GM12878 (cell line): ENCODE measurements around the gene GZMB. TPM values are rescaled to one million over a fixed set of nuclear protein-coding genes. Genes with fewer than 3 reads are reported as not detected.

ENCODE experiments used
- ATAC-seq: fragments of 200-7000 bp; cut with Tn5 transposase; 3 replicates; pipeline ENCODE4 v1.9.1; 2020; ENCODE audit warnings: mild to moderate bottlenecking, moderate library complexity
- BruUV-seq: library from RNA; stranded (reverse); fragments of 400-500 nt; replicated peaks from 2 replicates; lab custom pipeline; 2021; lab: Mats Ljungman, UMichigan
- CTCF ChIA-PET: fragments of 300-600 bp; sonication (Branson Sonifier 250); formaldehyde crosslinking; extraction: SDS; loops from one replicate; lab custom pipeline; 2021; ENCODE audit warnings: inconsistent platforms; lab: Yijun Ruan, JAX
- POLR2A ChIA-PET: fragments of 350-600 bp; formaldehyde crosslinking; extraction: SDS; loops from one replicate; lab custom pipeline; 2021; ENCODE audit warnings: inconsistent platforms; lab: Charles Lee
- RAD21 ChIA-PET: fragments of 300-600 bp; sonication (Branson Sonifier 250); formaldehyde crosslinking; loops from one replicate; lab custom pipeline; 2023; ENCODE audit warnings: antibody characterized with exemption; ENCODE audit not compliant: unreplicated experiment; lab: Charles Lee
- SMC1A ChIA-PET: fragments of 300-600 bp; sonication (Branson Sonifier 250); formaldehyde crosslinking; loops from one replicate; lab custom pipeline; 2023; ENCODE audit not compliant: unreplicated experiment, uncharacterized antibody; lab: Charles Lee
- DNase-seq: peaks from one replicate; pipeline ENCODE4 v3.0.0-alpha.2; 2011; ENCODE audit warnings: low read depth, low spot score
- FAIRE-seq: peaks from 3 replicates; lab custom pipeline; 2011; peaks lifted over from hg19 to GRCh38; lab: Jason Lieb, UNC
- H2AFZ ChIP-seq: 2 replicates; pipeline ENCODE4 v1.6.0; 2011; ENCODE audit warnings: low read depth, low read length, control low read depth; ENCODE audit not compliant: control insufficient read depth
- H3K27ac ChIP-seq: 2 replicates; pipeline ENCODE4 v1.5.1; 2011; ENCODE audit warnings: control low read depth; ENCODE audit not compliant: control insufficient read depth, insufficient read depth
- H3K27me3 ChIP-seq, 2 experiments: replicated peaks in 1 of 2; 2 replicates each; pipeline versions ENCODE4 v1.6.0 to v1.6.1; 2011; ENCODE audit warnings: low read length in 1 of 2; ENCODE audit not compliant: control insufficient read depth in 2 of 2, insufficient read depth in 2 of 2
- H3K36me3 ChIP-seq, 2 experiments: 2 replicates each; pipeline ENCODE4 v1.5.1; 2011; ENCODE audit warnings: low read length in 1 of 2; ENCODE audit not compliant: control insufficient read depth in 2 of 2, insufficient read depth in 2 of 2
- H3K4me1 ChIP-seq: 2 replicates; pipeline ENCODE4 v1.6.1; 2011; ENCODE audit warnings: mild to moderate bottlenecking, low read length, moderate library complexity, mixed read lengths; ENCODE audit not compliant: control insufficient read depth, insufficient read depth
- H3K4me2 ChIP-seq: 2 replicates; pipeline ENCODE4 v1.6.0; 2011; ENCODE audit warnings: control low read depth; ENCODE audit not compliant: control insufficient read depth, insufficient read depth
- H3K4me3 ChIP-seq: fragments of 200-600 bp; sonication (generic); 2 replicates; pipeline ENCODE4 v1.5.1; 2016
- H3K79me2 ChIP-seq: 2 replicates; pipeline ENCODE4 v1.6.0; 2011; ENCODE audit warnings: low read length; ENCODE audit not compliant: control insufficient read depth, insufficient read depth
- H3K9ac ChIP-seq: 2 replicates; pipeline ENCODE4 v1.8.0; 2011; ENCODE audit warnings: low read length, control low read depth, mixed read lengths; ENCODE audit not compliant: control insufficient read depth, insufficient read depth
- H3K9me3 ChIP-seq: replicated peaks from 3 replicates; pipeline ENCODE4 v1.5.1; 2011; ENCODE audit warnings: mild to moderate bottlenecking, low read length; ENCODE audit not compliant: control insufficient read depth, insufficient read depth
- H4K20me1 ChIP-seq: 2 replicates; pipeline ENCODE4 v1.6.0; 2011; ENCODE audit not compliant: control insufficient read depth, insufficient read depth
- BRCA1 ChIP-seq: IDR thresholded peaks from 2 replicates; pipeline ENCODE4 v1.6.1; 2011; ENCODE audit warnings: low read depth, low read length, improper control_type of control experiment
- CREM ChIP-seq: IDR thresholded peaks from 2 replicates; pipeline ENCODE4 v1.6.1; 2014; ENCODE audit warnings: antibody characterized with exemption, low read depth
- EED ChIP-seq: sonication (generic); IDR thresholded peaks from 2 replicates; pipeline ENCODE4 v1.6.1; 2016; ENCODE audit warnings: antibody characterized with exemption, low read depth
- IKZF1 ChIP-seq: fragments of 450-650 bp; conservative IDR thresholded peaks from 2 replicates; pipeline ENCODE4 v1.6.1; 2017; ENCODE audit warnings: antibody characterized with exemption, mild to moderate bottlenecking
- NBN ChIP-seq: fragments of 450-650 bp; IDR thresholded peaks from 2 replicates; pipeline ENCODE4 v1.6.1; 2016
- NR2C1 ChIP-seq: fragments of 450-650 bp; IDR thresholded peaks from 2 replicates; pipeline ENCODE4 v1.6.1; 2017; ENCODE audit warnings: antibody characterized with exemption, mild to moderate bottlenecking, moderate library complexity
- RAD21 ChIP-seq: IDR thresholded peaks from 2 replicates; pipeline ENCODE4 v1.6.1; 2011; ENCODE audit warnings: mild to moderate bottlenecking, low read depth, low read length, moderate library complexity; ENCODE audit not compliant: insufficient read depth
- SIN3A ChIP-seq: IDR thresholded peaks from 2 replicates; pipeline ENCODE4 v1.6.1; 2012; ENCODE audit warnings: low read depth, low read length, improper control_type of control experiment
- SIX5 ChIP-seq: IDR thresholded peaks from 2 replicates; pipeline ENCODE4 v1.6.1; 2011; ENCODE audit warnings: mild to moderate bottlenecking, low read depth, low read length, moderate library complexity; ENCODE audit not compliant: severe bottlenecking
- SMC3 ChIP-seq: IDR thresholded peaks from 2 replicates; pipeline ENCODE4 v1.6.1; 2011; ENCODE audit warnings: low read length, improper control_type of control experiment, borderline replicate concordance
- ZNF207 ChIP-seq: fragments of 450-650 bp; IDR thresholded peaks from 2 replicates; pipeline ENCODE4 v1.6.1; 2014; ENCODE audit warnings: antibody characterized with exemption, mild to moderate bottlenecking, borderline replicate concordance
- WGBS: methylation state at CpG from one replicate; pipeline ENCODE4 v1.1.6; 2016; ENCODE audit warnings: low lambda C conversion rate; ENCODE audit not compliant: insufficient replicate concordance, insufficient coverage; ENCODE audit errors: missing lambda C conversion rate; 5-methylcytosine and 5-hydroxymethylcytosine counted together
- in situ Hi-C: fragments of 300-500 bp; cut with MboI; formaldehyde crosslinking; loops from 9 replicates; pipeline ENCODE4 v1.14.3; 2018; ENCODE audit warnings: mixed read lengths
- intact Hi-C: fragments of 100-400 bp; cut with micrococcal nuclease; formaldehyde crosslinking; loops from one replicate; pipeline ENCODE4 v1.14.2; 2022; ENCODE audit not compliant: unreplicated experiment
- polyA plus RNA-seq, 11 experiments: library from polyadenylated mRNA; depleted of rRNA in 4 of 11; unstranded in 6 of 11; stranded (reverse) in 5 of 11; fragments of >200 nt; fragmentation: Nextera tagmentation in 4 of 11; fragmentation: Illumina TruSeq in 1 of 11; extraction: Ambion mirVana in 4 of 11; extraction: Trizol in 1 of 11; gene quantifications; 1 replicate in 1 of 11; 2 replicates in 10 of 11; pipeline versions ENCODE4 v1.2.1 to v1.2.3, GENCODE V29; 2011 to 2016; ENCODE audit warnings: inconsistent platforms in 2 of 11, missing spikeins in 2 of 11, low read depth in 1 of 11
- total RNA-seq, 4 experiments: library from RNA; depleted of rRNA in 3 of 4; stranded (reverse); fragments of >200 nt in 3 of 4; fragmentation: Illumina TruSeq in 1 of 4; extraction: Trizol in 1 of 4; gene quantifications; 2 replicates each; pipeline versions ENCODE4 v1.2.1 to v1.2.3, GENCODE V29; 2013 to 2021
- TF ChIP-seq, protein P1 (sequence below): fragments of 450-650 bp; IDR thresholded peaks from 2 replicates; pipeline ENCODE4 v1.6.1; 2017; ENCODE audit warnings: mild to moderate bottlenecking
- TF ChIP-seq, protein P2 (sequence below): fragments of 450-650 bp; conservative IDR thresholded peaks from 2 replicates; pipeline ENCODE4 v1.6.1; 2017; ENCODE audit warnings: mild to moderate bottlenecking, moderate library complexity
- TF ChIP-seq, protein P3 (sequence below): fragments of 450-650 bp; IDR thresholded peaks from 2 replicates; pipeline ENCODE4 v1.6.1; 2016; ENCODE audit warnings: mild to moderate bottlenecking

Gene GZMB
- total and polyA plus RNA-seq, 10 of the 15 experiments (the other 5 are each of a cell fraction or from before 2014, with no cell fraction given) = 0.19 to 0.87 (median 0.38) TPM; not detected in 7

DNA sequence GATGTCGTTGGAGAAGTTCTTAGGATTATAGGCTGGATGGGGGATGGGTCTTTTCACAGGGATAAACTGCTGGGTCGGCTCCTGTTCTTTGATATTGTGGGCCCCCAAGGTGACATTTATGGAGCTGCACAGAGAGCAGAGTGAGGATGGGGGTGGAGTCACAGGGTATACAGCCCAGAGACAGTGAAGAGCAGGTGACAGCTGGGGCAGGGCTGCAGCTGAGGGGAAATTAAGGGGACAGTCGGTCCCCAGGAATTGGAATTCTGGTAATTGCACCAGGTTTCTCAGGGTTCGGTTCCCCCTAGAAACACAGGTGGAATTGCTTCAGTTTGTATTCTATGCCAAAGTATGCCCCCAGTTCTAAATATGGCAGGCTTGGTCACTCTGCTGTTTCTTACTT is 1.7 kb downstream of the GZMB start (continued):
- no peak for TF ChIP-seq ZNF207
- no peak for TF ChIP-seq SIX5
- TF ChIP-seq SMC3 = no peak
- TF ChIP-seq, protein P1, sequence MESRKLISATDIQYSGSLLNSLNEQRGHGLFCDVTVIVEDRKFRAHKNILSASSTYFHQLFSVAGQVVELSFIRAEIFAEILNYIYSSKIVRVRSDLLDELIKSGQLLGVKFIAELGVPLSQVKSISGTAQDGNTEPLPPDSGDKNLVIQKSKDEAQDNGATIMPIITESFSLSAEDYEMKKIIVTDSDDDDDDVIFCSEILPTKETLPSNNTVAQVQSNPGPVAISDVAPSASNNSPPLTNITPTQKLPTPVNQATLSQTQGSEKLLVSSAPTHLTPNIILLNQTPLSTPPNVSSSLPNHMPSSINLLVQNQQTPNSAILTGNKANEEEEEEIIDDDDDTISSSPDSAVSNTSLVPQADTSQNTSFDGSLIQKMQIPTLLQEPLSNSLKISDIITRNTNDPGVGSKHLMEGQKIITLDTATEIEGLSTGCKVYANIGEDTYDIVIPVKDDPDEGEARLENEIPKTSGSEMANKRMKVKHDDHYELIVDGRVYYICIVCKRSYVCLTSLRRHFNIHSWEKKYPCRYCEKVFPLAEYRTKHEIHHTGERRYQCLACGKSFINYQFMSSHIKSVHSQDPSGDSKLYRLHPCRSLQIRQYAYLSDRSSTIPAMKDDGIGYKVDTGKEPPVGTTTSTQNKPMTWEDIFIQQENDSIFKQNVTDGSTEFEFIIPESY = no peak

DNA sequence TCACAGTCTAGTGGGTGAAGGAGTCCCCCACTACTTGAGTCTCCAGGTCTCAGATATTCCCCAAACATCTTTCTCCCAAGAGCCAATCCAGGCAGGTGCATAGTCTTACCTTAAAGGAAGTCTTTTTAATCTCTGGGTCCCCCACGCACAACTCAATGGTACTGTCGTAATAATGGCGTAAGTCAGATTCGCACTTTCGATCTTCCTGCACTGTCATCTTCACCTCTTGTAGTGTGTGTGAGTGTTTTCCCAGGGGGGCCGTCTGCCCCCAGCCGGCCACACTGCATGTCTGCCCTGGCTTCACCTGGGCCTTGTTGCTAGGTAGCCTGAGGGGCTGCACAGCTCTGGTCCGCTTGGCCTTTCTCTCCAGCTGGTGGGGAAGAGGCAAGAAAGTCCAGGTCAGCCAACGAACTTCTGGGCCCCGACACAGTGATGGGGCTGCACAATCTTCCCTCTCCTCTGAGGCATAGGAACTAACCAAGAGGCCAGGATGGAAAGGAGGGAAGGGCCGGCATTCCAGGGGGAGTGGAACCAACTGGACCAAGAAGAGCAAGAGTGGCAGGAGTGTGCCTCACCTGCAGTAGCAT is 2.1 kb downstream of the GZMB start:
- ChIA-PET SMC1A (no interaction called here), RAD21 (no interaction called here), CTCF (no interaction called here), POLR2A (no interaction called here)
- intact Hi-C loops = no loop called here
- no peak for ATAC-seq
- no peaks in the 10 kb centered on the region for H3K79me2 ChIP-seq
- no peak overlapping the region for H3K27ac ChIP-seq
- in situ Hi-C loops = no loop called here
- BruUV-seq = no TSS peak
- no peak overlapping the region for H3K4me2 ChIP-seq
- no peak overlapping the region for H3K4me3 ChIP-seq
- no peak overlapping the region for H2AFZ ChIP-seq
- H3K36me3 ChIP-seq = no peaks in the 10 kb centered on the region
- H3K27me3 ChIP-seq = no peaks in the 10 kb centered on the region
- H3K9me3 ChIP-seq = no peaks in the 10 kb centered on the region
- no peak overlapping the region for H3K9ac ChIP-seq
- no peaks in the 10 kb centered on the region for H4K20me1 ChIP-seq
- 65% methylated on average over 10 of the region's 11 CpGs for WGBS
- FAIRE-seq = no peak
- no peak for TF ChIP-seq NR2C1
- no peak for TF ChIP-seq SIN3A
- TF ChIP-seq IKZF1 = no peak
- no peak for TF ChIP-seq BRCA1
- no peak for TF ChIP-seq CREM
- no peak for TF ChIP-seq EED
- TF ChIP-seq NBN = no peak
- TF ChIP-seq, protein P2, sequence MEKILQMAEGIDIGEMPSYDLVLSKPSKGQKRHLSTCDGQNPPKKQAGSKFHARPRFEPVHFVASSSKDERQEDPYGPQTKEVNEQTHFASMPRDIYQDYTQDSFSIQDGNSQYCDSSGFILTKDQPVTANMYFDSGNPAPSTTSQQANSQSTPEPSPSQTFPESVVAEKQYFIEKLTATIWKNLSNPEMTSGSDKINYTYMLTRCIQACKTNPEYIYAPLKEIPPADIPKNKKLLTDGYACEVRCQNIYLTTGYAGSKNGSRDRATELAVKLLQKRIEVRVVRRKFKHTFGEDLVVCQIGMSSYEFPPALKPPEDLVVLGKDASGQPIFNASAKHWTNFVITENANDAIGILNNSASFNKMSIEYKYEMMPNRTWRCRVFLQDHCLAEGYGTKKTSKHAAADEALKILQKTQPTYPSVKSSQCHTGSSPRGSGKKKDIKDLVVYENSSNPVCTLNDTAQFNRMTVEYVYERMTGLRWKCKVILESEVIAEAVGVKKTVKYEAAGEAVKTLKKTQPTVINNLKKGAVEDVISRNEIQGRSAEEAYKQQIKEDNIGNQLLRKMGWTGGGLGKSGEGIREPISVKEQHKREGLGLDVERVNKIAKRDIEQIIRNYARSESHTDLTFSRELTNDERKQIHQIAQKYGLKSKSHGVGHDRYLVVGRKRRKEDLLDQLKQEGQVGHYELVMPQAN = no peak
- no peak for TF ChIP-seq RAD21
- TF ChIP-seq, protein P3, sequence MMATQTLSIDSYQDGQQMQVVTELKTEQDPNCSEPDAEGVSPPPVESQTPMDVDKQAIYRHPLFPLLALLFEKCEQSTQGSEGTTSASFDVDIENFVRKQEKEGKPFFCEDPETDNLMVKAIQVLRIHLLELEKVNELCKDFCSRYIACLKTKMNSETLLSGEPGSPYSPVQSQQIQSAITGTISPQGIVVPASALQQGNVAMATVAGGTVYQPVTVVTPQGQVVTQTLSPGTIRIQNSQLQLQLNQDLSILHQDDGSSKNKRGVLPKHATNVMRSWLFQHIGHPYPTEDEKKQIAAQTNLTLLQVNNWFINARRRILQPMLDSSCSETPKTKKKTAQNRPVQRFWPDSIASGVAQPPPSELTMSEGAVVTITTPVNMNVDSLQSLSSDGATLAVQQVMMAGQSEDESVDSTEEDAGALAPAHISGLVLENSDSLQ = no peak
- H3K4me1 ChIP-seq = no peaks in the 10 kb centered on the region
- DNase-seq = no peak
